HG03066 (cell line): ENCODE data around the gene LRRC18.

Experiments used
- ATAC-seq: cut with Tn5 transposase; IDR thresholded peaks from one replicate; pipeline ENCODE4 v1.9.1; 2021; ENCODE audit warnings: low read depth; ENCODE audit not compliant: unreplicated experiment

LRRC18 gene

GRCh38 chr10:48923748-48924147 lies 15.9 kb downstream of the LRRC18 start:
- ATAC-seq = no peak

DNA sequence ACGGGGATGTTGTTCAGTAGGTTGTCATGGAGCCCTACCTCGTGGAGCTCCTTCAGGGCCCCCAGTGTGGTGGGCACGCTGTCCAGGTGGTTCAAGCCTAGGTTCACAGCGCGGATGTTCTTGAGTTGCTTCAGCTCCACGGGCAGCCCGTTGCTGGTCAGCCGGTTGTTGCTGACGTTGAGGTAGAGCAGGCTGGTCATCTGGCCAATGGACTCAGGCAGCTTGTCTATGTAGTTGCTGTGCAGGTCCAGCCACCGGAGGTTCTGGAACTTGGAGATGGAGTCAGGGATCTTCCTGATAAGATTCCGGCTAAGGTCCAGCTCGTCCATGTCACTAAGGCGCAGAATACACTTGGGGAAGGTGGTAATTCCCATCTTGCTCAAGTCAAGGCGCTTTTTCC lies 26.0 kb downstream of the LRRC18 start:
- no peak for ATAC-seq

DNA sequence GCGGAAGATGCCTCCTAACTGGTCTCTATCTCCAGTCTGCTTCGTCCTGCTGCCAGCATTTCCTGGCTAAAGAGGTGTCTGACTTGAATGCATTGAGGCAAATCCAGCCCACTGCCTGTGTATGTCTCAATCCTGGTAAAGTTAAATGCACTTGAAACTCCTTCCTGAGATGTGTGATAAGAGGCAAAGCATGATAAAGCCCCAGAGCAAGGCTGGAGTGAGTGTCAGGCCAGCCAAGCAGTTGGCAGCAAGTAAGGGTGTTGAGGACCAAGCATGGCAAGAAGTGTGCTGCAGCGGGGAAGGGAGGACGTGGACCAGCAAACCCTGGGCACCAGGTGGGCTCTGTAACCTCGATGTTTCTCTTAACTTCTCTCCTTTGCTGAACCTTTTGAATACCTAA lies 29.1 kb downstream of the LRRC18 start:
- no peak for ATAC-seq

- no peak for ATAC-seq
Observed at GRCh38 chr10:48907730-48908129, 31.9 kb downstream of the LRRC18 start.

- ATAC-seq = no peak
Observed at GRCh38 chr10:48906841-48907240, 32.8 kb downstream of the LRRC18 start.

DNA sequence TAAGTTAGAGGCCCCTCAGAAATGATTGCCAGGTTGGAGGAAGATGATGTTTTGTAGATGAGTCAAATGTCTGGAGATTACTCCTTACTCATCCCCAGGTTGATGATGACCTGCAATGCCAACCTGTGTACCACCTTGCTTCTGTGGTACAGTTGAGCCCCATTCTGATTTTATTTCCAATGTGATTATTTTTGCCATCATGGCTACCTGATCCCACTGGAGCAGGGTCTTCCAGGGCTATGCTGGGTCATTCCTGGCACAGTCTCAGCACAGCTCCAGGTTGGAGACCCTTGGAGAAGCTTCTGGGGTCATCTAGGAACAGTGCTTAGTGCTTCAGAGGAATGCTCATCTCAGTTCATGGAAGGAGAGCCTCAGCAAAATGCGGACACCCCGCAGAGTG lies 34.3 kb downstream of the LRRC18 start:
- no peak for ATAC-seq

- ATAC-seq = no peak
Observed at GRCh38 chr10:48904861-48905260, 34.8 kb downstream of the LRRC18 start.

- no peak for ATAC-seq
Observed at GRCh38 chr10:48903151-48903550, 36.5 kb downstream of the LRRC18 start.

DNA sequence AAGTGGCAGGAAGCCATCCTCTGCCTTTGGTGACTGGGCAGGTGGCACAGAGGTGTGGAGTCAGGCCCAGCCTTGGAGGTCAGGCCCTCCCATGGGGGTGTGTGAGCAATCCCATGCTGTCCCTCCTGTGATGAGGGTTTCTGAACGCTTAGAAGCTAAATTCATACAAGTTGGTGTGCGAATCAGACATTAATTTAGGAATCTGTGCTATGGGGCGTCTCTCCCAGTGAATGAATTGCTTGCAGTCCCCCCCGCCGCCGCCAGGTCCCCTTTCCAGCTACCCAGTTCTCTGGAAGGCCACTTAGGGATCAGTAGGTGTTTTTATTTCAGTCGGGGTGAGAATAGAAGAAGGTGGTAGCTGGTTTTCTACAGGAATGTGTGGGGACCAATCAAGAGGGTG lies 37.5 kb downstream of the LRRC18 start:
- no peak for ATAC-seq

- no peak for ATAC-seq
Observed at GRCh38 chr10:48901319-48901718, 38.3 kb downstream of the LRRC18 start.

DNA sequence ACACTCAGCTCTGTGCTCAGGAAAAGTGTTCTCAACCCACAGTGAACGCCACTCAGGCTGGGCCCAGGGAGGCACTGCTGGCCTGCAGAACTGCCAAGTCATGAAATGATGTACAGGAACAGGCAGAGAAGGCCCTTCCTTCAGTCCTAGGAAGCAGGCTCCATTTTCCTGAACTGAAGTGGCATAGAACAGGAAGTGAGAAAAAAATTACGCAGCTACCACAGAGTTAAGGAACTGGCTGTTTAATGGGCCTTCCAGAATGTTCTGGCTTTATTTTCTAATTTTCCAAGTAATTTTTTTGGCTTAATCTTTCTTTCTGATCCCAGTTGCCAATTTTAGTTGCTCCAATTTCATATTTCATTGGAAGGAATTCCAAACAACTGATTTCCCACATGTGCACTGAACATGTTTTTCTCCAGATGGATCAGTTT lies 39.3 kb downstream of the LRRC18 start:
- no peak for ATAC-seq

DNA sequence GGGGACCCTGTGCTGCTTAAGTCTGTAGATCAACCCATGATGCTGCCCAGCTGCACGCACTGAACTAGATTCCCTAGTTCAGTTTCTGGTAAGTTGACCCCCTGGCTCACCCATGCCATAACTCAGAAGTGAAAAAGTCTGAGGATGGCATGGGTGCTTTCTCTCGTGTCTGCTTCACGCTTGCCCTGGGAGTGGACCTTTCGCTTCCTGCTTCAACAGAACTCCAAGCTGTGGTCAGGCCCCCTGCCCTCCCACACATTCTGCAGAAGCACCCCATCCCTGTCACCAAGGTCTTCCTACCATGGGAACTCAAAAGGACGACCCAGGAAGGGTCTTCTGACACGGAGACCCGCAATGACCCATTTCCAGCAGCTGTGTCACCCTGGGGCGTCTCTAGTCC lies 39.9 kb downstream of the LRRC18 start:
- ATAC-seq = no peak

DNA sequence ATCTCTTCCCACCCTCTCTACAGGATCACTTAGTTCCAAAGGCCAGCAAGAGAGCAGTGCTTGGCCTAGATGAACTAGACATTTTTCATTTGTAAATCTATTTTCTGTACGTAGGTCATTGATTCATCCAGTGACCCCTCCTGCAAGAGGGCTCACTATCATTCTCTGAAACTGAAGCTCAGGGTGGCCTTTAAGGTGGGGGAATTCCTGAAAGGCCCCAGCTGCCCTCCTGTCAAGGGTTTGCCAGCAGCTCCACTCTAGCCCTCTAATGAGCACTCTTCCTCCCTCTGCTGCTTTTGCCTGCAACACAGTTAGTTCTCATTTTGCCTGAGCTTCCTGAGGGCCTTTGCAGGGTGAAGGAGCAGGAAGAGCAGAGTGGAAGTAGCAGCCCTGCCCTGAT lies 41.2 kb downstream of the LRRC18 start:
- ATAC-seq = no peak

GRCh38 chr10:48897441-48897790 lies 42.2 kb downstream of the LRRC18 start:
- ATAC-seq = no peak

DNA sequence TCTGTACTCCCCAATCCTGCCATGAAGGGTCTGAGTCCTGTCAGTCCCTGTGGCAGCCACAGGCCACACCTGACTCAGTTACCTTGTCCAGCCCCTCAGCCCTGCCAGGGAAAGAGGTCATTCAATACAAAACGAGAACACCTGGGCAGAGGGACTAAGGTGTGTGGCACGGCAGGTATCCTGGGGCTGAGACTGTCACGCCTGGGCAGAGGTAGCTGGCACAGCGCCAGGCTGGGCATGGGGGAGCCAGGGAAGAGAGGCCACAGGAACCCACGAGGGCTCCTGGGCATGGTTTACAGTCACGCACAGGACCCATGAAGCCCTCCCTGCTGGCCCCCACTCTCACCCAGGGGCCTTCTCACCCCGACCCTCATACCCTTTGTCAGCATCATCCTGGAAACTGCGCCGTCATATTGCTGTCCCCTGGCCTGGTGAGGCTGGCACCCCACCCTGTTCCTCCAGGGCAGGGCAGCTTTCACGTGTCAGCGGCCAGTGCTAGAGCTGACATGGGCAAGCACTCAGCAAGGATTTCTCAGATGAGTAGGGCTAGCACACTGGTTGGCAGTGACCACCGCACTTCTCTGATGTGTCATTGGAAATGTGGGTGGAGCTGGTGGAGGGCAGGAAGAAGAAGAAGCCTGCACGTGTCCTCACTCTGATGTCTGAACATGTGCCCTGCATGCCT lies 42.7 kb downstream of the LRRC18 start:
- ATAC-seq = no peak

DNA sequence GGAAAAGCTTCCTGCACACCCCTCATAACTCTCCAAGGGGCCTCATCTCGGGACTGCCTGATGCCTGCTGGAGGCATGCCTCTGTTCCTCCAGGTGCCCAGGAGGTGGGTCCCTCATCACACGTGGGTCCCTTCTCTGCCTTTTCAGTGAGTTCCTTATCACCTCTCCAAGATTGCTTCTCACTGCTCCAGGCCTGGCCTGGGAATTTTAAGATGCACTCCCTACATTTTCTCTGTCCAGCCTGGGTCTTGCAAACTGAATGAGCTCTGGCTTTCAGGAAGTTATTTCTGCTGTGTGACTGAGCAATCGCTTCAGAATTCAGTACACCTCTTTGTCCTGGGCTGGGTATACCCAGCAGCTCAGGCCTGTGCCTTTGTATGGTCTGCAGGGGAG lies 43.8 kb downstream of the LRRC18 start:
- no peak for ATAC-seq

DNA sequence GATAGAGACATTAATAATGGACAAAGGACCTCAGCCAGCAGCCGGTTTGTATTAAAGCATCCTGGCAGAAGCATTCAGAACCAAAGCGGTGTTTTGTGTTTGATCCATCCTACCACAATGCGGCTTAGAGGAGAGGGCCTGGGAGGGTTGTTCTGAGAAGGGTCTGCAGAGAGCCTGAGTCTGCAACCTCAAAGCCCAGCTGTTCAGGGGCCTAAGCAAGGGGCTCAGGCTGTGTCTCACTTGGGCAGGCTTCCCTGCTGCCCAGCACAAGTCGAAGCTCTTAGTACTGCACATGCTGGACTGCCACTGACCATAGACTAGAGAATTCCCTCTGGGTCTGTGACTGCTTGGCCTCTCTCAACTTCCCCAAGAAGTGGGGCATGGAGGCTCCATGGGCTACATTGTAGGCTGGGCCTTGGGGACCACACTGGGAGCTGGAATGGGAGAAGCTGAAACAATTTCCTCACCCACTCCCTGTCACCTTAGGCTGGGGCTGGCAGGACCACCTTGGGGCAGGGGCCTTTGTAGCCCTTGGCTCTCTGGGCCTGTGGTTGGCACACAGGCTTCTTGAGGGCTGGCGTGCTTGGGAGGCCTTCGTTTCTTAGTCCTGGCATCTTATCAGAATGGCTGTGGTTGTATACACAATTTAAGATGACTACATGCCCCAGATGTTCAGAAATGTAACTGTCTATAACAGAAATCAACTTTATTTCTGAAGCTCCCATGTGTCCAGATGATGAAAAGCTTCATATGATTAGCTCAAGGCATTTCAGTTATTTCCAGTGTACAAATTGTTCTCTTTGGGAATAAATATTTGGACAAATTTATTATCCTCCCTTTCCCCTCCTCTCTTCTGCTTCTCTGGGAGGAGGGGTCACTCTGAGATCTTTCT lies 44.5 kb downstream of the LRRC18 start:
- no peak for ATAC-seq

GRCh38 chr10:48890888-48891850 lies 48.5 kb downstream of the LRRC18 start:
- no peak for ATAC-seq

DNA sequence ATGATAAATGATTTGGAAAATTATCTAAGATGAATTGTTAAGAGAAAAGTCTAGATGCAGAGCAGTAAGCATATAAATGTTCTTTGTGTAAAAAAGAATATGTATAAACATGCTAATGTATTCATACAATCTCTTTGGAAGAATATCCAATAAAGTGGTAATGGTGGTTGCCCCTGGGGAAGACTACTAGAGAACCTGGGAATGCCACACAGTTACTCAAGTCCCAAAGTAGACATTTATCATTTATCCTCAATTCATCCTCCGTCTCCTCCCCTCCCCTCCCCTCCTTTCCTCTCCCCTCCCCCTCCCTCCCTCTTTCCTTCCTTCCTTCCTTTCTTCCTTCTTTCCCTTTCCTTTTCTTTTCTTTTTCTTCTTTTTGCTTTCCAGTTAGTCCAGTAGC lies 51.7 kb downstream of the LRRC18 start:
- ATAC-seq = no peak

DNA sequence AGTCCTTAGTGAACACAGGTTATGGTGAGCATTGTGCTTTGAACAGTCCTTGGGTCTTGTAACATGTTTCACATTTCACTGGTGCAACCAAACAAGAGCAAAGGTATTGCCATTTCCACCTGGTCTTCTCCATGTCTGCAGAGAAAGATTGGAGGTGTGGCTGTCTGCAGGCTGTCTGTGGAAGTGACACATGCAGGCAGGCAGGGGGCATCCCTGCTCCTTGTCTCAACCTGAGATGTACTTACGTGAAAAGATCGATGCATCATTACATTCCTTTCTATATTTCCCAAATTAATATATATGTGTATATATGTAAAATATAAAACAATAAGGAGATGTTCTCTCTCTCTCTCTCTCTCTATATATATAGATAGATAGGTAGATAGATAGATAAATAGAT lies 54.3 kb downstream of the LRRC18 start:
- no peak for ATAC-seq
